Ascending aorta (tissue), 2 donors: Measurements from ENCODE around the gene HIPK3. TPM values are rescaled to one million over a fixed set of nuclear protein-coding genes. Genes with fewer than 3 reads are reported as not detected.

Experiments used
- DNase-seq, 2 donors: peaks; one replicate each; pipeline ENCODE4 v3.0.0-alpha.2; 2019; ENCODE audit warnings: low spot score in 2 of 2
- H3K27ac ChIP-seq, 2 donors: fragments of 200-600 bp; sonication (generic); one replicate each; pipeline ENCODE4 v1.5.1; 2016 to 2017; ENCODE audit warnings: mild to moderate bottlenecking in 1 of 2
- H3K27me3 ChIP-seq: fragments of 200-600 bp; sonication (generic); one replicate; pipeline ENCODE4 v1.5.1; 2017
- H3K36me3 ChIP-seq, 2 donors: fragments of 200-600 bp; sonication (generic); one replicate each; pipeline ENCODE4 v1.5.1; 2016
- H3K4me1 ChIP-seq, 2 donors: fragments of 200-600 bp; sonication (generic); one replicate each; pipeline ENCODE4 v1.5.1; 2016 to 2017; ENCODE audit warnings: mild to moderate bottlenecking in 1 of 2
- H3K4me3 ChIP-seq, 2 donors: fragments of 200-600 bp; sonication (generic); one replicate each; pipeline ENCODE4 v1.5.1; 2016 to 2017; ENCODE audit warnings: mild to moderate bottlenecking in 1 of 2
- H3K9me3 ChIP-seq, 2 donors: fragments of 200-600 bp; sonication (generic); one replicate each; pipeline ENCODE4 v1.5.1; 2016
- CTCF ChIP-seq, 3 experiments: fragments of 200-600 bp in 2 of 3; fragments of 450-650 bp in 1 of 3; sonication (generic) in 2 of 3; IDR thresholded peaks; one replicate each; pipeline ENCODE4 v1.5.1; 2016 to 2019; ENCODE audit warnings: antibody characterized with exemption in 3 of 3, mild to moderate bottlenecking in 1 of 3, moderate library complexity in 1 of 3
- intact Hi-C: fragments of 100-400 bp; cut with DNase I; formaldehyde crosslinking; loops from one replicate; pipeline ENCODE4 v1.15.1; 2023
- total RNA-seq: library from RNA; depleted of rRNA; stranded (reverse); fragments of >200 nt; gene quantifications from one replicate; pipeline ENCODE4 v1.1.0, GENCODE V29; 2016

The HIPK3 gene
- total RNA-seq, 1 donor from 2014 or later: 302 TPM

- H3K36me3 ChIP-seq: no peaks in the 10 kb centered on the region
- H3K27me3 ChIP-seq: no peaks in the 10 kb centered on the region
- H3K4me3 ChIP-seq: no peak overlapping the region
- TF ChIP-seq CTCF (IDR thresholded peaks at IDR 0.05): no peak
- H3K27ac ChIP-seq: no peak overlapping the region
- no peak for DNase-seq
- intact Hi-C loops: no loop called here
- no peaks in the 10 kb centered on the region for H3K9me3 ChIP-seq
- peaks cover 0 to 41% of the 10 kb centered on the region in 2 donors for H3K4me1 ChIP-seq
These were observed 63.0 kb downstream of the HIPK3 start for GRCh38 chr11:33320016-33320813.

GRCh38 chr11:33320814-33321330 is 63.7 kb downstream of the HIPK3 start:
- Histone ChIP-seq H3K27ac (no peak overlapping the region), H3K4me1 (peaks cover 0 to 37% of the 10 kb centered on the region in 2 donors)

GRCh38 chr11:33321422-33321821 is 64.2 kb downstream of the HIPK3 start:
- no peaks in the 10 kb centered on the region for H3K36me3 ChIP-seq
- peaks cover 0 to 39% of the 10 kb centered on the region in 2 donors for H3K4me1 ChIP-seq
- H3K4me3 ChIP-seq: no peak overlapping the region
- H3K9me3 ChIP-seq: no peaks in the 10 kb centered on the region
- no peaks in the 10 kb centered on the region for H3K27me3 ChIP-seq
- no peak for DNase-seq
- no peak for TF ChIP-seq CTCF (IDR thresholded peaks at IDR 0.05)
- intact Hi-C loops: no loop called here
- no peak overlapping the region for H3K27ac ChIP-seq

More at GRCh38 chr11:33320814-33321330, 63.7 kb downstream of the HIPK3 start:
- Histone ChIP-seq H3K4me3 (no peak overlapping the region), H3K9me3 (no peaks in the 10 kb centered on the region), H3K27me3 (no peaks in the 10 kb centered on the region), H3K36me3 (no peaks in the 10 kb centered on the region)
- TF ChIP-seq CTCF (IDR thresholded peaks at IDR 0.05): no peak
- no peak for DNase-seq
- intact Hi-C loops: no loop called here

GRCh38 chr11:33323421-33323820 is 66.2 kb downstream of the HIPK3 start:
- Histone ChIP-seq H3K27me3 (no peaks in the 10 kb centered on the region), H3K9me3 (no peaks in the 10 kb centered on the region), H3K27ac (no peak overlapping the region), H3K4me3 (no peak overlapping the region), H3K4me1 (peaks cover 0 to 43% of the 10 kb centered on the region in 2 donors), H3K36me3 (no peaks in the 10 kb centered on the region)
- DNase-seq: no peak
- intact Hi-C loops: no loop called here
- no peak for TF ChIP-seq CTCF (IDR thresholded peaks at IDR 0.05)

- H3K4me3 ChIP-seq: no peak overlapping the region
- H3K4me1 ChIP-seq: peaks cover 0 to 39% of the 10 kb centered on the region in 2 donors
- DNase-seq: no peak
- no peak for TF ChIP-seq CTCF (IDR thresholded peaks at IDR 0.05)
- no peaks in the 10 kb centered on the region for H3K9me3 ChIP-seq
- H3K27me3 ChIP-seq: no peaks in the 10 kb centered on the region
- H3K36me3 ChIP-seq: no peaks in the 10 kb centered on the region
- intact Hi-C loops: no loop called here
- H3K27ac ChIP-seq: no peak overlapping the region
These were observed 67.3 kb downstream of the HIPK3 start for GRCh38 chr11:33324302-33324985.
